Loucy (cell line): ENCODE results near the gene CADM1.

Source experiments
- EZH2phosphoT487 ChIP-seq: fragments of 200-600 bp; IDR thresholded peaks from 2 replicates; pipeline ENCODE4 v1.6.1; 2018; ENCODE audit warnings: antibody characterized with exemption, mild to moderate bottlenecking, moderate library complexity, borderline replicate concordance
- TF ChIP-seq, protein P1 (sequence below): fragments of 200-600 bp; sonication (generic); conservative IDR thresholded peaks from 2 replicates; pipeline ENCODE4 v1.5.1; 2014; ENCODE audit warnings: mild to moderate bottlenecking, antibody characterized with exemption, low read length

DNA sequence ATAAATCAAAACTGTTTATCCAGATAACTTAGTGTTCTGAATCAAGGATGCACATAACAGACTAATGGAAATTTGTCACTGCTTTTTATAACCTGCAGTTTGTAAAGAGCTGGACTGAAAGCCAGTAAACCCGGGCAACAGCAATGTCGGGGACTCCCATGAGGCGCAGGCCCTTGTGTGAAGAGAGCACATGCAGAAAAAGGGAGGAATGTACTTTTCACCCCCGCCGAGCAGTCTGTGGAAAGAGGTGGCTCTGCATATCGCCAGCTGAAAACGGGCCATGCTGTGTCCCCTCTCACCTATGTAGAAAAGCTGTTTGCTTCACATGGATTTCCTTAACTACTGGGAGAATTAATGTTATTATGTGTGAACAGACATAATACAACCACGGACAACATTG lies 291.2 kb downstream of the CADM1 start:
- TF ChIP-seq, protein P1, sequence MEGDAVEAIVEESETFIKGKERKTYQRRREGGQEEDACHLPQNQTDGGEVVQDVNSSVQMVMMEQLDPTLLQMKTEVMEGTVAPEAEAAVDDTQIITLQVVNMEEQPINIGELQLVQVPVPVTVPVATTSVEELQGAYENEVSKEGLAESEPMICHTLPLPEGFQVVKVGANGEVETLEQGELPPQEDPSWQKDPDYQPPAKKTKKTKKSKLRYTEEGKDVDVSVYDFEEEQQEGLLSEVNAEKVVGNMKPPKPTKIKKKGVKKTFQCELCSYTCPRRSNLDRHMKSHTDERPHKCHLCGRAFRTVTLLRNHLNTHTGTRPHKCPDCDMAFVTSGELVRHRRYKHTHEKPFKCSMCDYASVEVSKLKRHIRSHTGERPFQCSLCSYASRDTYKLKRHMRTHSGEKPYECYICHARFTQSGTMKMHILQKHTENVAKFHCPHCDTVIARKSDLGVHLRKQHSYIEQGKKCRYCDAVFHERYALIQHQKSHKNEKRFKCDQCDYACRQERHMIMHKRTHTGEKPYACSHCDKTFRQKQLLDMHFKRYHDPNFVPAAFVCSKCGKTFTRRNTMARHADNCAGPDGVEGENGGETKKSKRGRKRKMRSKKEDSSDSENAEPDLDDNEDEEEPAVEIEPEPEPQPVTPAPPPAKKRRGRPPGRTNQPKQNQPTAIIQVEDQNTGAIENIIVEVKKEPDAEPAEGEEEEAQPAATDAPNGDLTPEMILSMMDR: no peak
- no peak for TF ChIP-seq EZH2phosphoT487
